HL-60/S4 (cell line): ENCODE results near the gene ZNF205.
"Not testable (repeated sequence)": the region's sequence is repeated elsewhere in the genome, so short reads cannot be mapped to it uniquely, and the experiment has no call there.

Experiments used
- in situ Hi-C: fragments of 300-500 bp; cut with MboI; formaldehyde crosslinking; loops from 2 replicates; pipeline ENCODE4 v1.14.3; 2022; ENCODE audit warnings: low sequenced_read_pairs

ZNF205 gene

GRCh38 chr16:3112058-3112880 lies at the start of gene ZNF205:
Gene ZNF205, plus strand, starts transcription at chr16:3112586. Its CDS starts 845 bp downstream, at chr16:3113431.
- in situ Hi-C loops = no loop called here

DNA sequence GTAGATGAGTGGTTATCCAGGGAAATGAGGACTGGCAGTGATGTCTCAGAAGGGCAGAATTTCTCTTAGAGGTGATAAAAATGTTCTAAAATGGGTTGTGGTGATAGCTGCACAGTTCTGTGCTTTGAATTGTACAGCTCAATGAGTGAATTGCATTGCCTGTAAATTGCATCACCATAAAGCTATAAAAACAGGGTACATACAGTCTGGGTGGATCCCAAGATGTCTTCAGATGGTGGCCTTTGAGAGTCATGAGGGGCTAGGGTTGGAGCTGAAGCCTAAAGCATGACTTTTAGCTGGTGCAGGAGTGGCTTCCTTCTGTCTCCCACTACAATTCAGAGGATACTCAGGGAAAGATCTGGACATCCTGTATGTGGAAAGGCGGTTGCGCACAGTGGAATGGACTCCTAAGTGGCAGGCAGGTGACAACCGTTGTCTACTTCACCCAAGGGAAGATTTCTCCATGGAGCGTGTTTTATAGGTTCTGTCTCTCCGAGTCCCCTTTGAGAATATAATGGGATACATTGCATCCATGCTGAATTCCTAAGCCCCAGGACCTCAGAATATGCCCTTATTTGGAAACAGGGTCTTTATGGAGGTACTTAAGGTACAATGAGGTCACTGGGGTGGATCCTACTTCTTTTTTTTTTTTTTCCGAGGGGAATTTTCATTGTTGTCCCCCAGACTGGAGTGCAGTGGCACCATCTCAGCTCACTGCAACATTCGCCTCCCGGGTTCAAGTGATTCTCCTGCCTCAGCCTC lies 48.6 kb upstream of the ZNF205 start:
- in situ Hi-C loops = loop anchor here (5.0 kb wide), 1 partner anchor 63 kb away; no protein-coding TSS in a partner anchor

DNA sequence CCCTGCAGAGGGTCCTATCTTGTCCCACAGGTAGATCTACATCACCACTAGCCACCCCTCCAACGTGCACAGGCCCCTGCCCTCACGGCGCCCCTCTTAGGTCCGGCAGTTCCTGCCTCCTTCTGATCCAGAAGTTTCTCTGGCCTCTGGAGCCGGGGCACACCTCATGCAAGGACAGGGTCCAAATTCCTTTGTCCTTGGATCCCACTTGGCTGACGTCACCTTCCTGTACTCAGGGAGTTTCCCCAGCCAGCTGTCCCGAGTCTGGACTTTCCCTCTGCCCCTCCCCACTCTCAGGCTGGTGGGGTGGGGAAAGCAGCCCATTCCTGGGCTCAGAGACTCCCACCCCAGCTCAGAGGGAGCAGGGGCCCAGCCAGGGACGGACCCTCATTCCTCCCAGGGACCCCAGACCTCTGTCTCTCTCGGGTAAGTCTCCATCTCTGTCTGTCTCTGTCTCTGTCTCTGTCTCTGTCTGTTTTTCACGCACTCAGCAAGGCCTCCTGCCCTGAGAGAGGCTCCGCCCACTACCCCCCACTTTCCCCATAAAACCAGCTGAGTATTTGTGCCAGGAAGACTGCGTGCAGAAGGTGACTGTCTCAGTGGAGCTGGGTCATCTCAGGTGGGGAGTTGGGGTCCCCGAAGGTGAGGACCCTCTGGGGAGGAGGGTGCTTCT lies 47.2 kb upstream of the ZNF205 start, which contains the start of gene IL32:
TSS of gene IL32 (plus strand) at position 572 of the 673 bp plus-strand sequence. CDS start 172 bp downstream, outside the sequence.
- in situ Hi-C loops = no loop called here

- in situ Hi-C loops = no loop called here
Observed at GRCh38 chr16:3065742-3066439, 46.5 kb upstream of the ZNF205 start.

DNA sequence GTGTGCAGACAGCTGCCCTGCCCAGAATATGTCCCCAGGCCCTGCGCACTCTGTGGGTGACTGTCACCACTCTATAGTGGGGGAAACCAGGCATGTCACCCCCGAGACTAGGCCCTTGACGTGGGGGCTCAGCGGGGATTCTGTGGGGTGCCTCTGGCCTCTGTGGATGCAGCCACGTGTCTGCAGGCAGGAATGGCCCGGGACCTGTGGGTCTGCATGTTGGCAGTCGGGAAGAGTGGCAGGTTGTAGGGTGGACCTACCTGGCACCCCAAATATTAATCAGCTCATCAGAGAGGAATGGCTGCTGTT lies 46.0 kb upstream of the ZNF205 start:
- in situ Hi-C loops = no loop called here

DNA sequence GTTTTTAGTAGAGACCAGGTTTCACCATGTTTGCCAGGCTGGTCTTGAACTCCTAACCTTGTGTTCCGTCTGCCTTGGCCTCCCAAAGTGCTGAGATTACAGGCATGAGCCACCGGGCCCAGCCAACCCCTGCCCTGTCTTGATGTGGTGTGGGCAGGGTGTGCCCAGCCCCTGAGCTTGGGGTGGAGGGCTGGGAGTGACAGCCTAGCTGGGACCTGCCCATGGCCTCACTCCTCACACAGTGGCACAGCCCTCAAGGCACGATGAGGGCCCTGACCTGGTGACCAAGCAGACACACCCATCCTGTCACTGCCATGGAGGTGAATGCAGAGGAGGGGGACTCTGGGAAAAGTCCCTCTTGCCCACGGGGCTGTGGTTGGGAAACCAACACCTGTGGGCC lies 43.9 kb upstream of the ZNF205 start:
- in situ Hi-C loops = no loop called here

- in situ Hi-C loops = not testable (repeated sequence)
Observed at GRCh38 chr16:3069146-3069545, 43.2 kb upstream of the ZNF205 start.

- in situ Hi-C loops = no loop called here
Observed at GRCh38 chr16:3070608-3071111, 41.7 kb upstream of the ZNF205 start.

DNA sequence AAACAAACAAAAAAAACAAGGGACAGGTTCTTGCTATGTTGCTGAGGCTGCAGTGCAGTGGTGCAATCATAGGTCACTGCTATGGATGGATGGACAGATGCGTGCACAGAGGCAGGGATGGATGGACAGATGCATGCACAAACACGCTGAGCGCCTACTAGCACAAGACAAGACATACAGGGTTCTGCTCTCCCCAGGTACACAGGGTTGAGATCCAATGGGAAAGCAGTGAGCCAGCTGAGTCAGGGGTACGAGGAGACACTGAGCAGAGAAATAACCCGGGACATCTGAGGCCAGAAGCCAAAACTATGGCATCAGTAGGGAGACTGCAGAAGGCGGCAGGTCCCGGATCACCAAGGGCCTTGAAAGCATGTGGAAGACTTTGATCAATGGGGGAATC lies 40.7 kb upstream of the ZNF205 start:
- in situ Hi-C loops = no loop called here

- in situ Hi-C loops = not testable (repeated sequence)
Observed at GRCh38 chr16:3072148-3072547, 40.2 kb upstream of the ZNF205 start.

DNA sequence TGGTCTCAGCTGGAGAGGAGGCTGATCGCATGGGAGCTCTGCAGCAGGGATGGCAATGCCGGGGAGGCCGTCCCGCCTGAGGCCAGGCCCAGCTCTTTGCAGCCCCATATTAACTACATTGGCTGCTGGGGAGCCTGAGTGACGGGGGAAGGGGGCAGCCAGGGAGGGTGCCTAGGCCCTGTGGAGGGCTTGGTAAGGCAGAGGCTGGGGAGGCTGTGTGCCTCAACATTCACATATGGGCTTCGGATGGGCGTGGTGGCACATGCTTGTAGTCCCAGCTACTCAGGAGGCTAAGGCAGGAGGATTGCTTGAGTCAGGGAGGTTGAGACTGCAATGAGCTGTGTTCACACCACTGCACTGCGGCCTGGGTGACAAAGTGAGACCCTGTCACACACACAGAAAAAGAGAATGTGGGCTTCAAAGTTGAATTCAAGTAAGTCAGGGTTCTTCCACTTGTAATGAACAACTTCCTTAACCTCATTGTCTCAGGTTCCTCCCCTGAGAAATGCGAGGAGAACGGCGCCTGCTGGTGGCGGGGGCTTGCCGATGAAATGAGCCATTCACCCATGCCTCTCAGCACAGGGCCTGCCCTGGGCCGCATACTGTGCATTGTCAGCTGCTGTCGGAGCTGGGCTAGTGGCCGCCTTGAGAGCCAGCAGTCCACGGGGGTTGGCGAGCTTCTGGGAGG lies 39.7 kb upstream of the ZNF205 start:
- in situ Hi-C loops = not testable (repeated sequence)

GRCh38 chr16:3073448-3073847 lies 38.9 kb upstream of the ZNF205 start:
- in situ Hi-C loops = no loop called here

DNA sequence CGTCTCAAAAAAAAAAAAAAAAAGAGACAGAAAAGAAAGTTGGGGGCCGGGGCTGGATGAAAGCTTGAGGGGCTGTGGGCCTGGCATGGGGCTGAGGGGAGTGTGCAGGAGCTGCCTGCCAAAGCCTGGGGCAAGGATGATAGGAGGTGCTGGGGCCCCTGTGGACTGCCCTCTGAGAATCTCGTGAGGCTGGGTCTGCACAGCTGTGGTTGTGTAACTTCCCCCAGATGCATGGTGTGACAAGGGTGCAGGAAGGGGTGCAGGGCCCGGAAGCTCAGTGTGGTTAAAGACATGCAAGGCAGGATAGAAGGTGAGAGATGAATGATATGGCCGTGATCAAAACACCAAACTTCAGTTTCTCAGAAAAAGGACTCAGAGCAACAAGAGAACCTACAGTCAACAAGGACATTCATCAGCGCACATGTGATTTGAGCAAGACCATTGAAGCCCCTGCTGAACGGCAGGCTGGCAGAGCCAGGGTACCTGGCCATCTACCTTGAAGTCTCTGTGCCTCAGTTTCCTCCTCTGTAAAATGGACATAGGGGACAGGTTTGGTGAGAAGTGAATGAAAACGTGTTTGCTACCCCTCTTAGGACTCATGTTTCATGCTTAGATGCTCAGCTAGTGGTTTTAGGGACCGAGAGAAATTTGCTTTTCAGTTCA lies 37.4 kb upstream of the ZNF205 start:
- in situ Hi-C loops = no loop called here

GRCh38 chr16:3075523-3075915 lies 36.9 kb upstream of the ZNF205 start:
- in situ Hi-C loops = no loop called here

DNA sequence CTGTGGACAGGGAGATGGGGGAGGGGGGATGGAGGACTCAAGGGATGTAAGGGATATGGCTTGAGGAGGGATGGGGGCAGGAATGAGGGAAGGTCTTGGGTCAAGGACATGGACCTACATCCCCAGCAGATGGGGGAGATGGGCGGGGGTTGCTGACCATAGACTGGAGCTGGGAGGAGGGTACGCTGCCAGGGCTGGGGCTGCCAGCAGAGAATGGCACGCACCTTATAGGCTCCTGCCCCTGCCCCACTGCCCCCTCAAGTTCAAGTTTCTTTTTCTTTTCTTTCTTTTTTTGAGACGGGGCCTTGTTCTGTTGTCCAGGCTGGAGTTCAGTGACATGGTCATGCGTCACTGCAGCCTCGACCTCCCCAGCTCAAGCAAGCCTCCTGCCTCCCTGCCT lies 36.4 kb upstream of the ZNF205 start:
- in situ Hi-C loops = not testable (repeated sequence)

- in situ Hi-C loops = no loop called here
Observed at GRCh38 chr16:3076577-3076976, 35.8 kb upstream of the ZNF205 start.

DNA sequence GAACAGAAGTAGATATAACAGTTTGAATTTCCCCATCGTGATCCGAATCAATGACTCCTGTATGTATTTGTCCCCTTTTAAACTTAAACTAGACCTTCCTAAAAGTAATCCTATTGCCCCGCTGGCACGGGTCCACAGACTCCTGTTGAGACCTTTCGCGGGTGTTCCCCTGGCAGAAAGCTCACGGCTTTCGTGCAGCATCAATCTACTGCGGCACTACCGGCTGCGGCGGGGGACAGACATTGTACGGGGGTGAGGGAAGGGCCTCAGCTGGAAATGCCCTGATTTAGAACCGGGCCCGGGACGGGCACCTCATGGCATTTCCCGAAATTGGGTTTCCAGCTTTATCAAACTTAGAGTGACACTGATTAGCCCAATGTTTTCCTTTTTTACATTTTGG lies 32.4 kb upstream of the ZNF205 start:
- in situ Hi-C loops = no loop called here

GRCh38 chr16:3081957-3082356 lies 30.4 kb upstream of the ZNF205 start:
- in situ Hi-C loops = not testable (repeated sequence)

- in situ Hi-C loops = not testable (repeated sequence)
Observed at GRCh38 chr16:3083408-3083807, 29.0 kb upstream of the ZNF205 start.

DNA sequence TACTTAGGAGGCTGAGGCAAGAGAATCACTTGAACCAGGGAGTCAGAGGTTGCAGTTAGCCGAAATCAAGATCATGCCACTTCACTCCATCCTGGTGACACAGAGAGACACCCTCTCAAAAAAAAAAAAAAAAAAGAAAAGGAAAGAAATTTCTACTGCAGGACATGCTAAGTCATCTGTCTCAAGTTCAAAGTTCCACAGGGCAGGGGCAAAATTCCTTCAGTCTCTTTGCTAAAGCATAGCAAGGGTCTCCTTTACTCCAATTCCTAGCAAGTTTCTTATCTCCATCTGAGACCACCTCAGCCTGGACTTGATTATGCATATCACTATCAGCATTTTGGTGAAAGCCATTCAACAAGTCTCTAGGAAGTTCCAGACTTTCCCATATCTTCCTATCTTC lies 27.9 kb upstream of the ZNF205 start:
- in situ Hi-C loops = no loop called here
